Activated CD4-positive, alpha-beta T cell treated with anti-CD3 and anti-CD28 coated beads for 36 hours (primary cell): ENCODE measurements around the gene ABCA3. TPM values are rescaled to one million over a fixed set of nuclear protein-coding genes. Genes with fewer than 3 reads are reported as not detected.
A peak's percentile ranks its signal among the peaks of the same experiment; 100 is the strongest.

Source experiments
- ATAC-seq: fragments of 200-7000 bp; cut with Tn5 transposase; one replicate; pipeline ENCODE4 v1.10.0; 2021; ENCODE audit warnings: mild to moderate bottlenecking, moderate library complexity
- CTCF ChIA-PET: fragments of 350-600 bp; sonication (Branson Sonifier 250); formaldehyde crosslinking; loops from one replicate; lab custom pipeline; 2021; ENCODE audit warnings: antibody characterized with exemption; lab: Charles Lee
- POLR2A ChIA-PET: fragments of 350-600 bp; sonication (Branson Sonifier 250); formaldehyde crosslinking; loops from one replicate; lab custom pipeline; 2021; ENCODE audit warnings: antibody characterized with exemption, inconsistent platforms; lab: Charles Lee
- DNase-seq: peaks from one replicate; pipeline ENCODE4 v3.0.0-alpha.2; 2020
- H3K27ac Mint-ChIP-seq: one replicate; pipeline ENCODE4 v1.8.0; 2021; ENCODE audit warnings: mixed read lengths
- H3K27me3 Mint-ChIP-seq: one replicate; pipeline ENCODE4 v1.8.0; 2021; ENCODE audit warnings: mixed read lengths
- H3K36me3 Mint-ChIP-seq: one replicate; pipeline ENCODE4 v1.8.0; 2021; ENCODE audit warnings: low read depth, mixed read lengths
- H3K4me1 Mint-ChIP-seq: one replicate; pipeline ENCODE4 v1.8.0; 2021; ENCODE audit warnings: mixed read lengths
- H3K4me3 Mint-ChIP-seq: one replicate; pipeline ENCODE4 v1.8.0; 2021; ENCODE audit warnings: mild to moderate bottlenecking, moderate library complexity, mixed read lengths
- H3K9me3 Mint-ChIP-seq: one replicate; pipeline ENCODE4 v1.8.0; 2021; ENCODE audit warnings: low read depth, mixed read lengths
- intact Hi-C, 2 experiments: fragments of 100-400 bp; cut with DNase I in 1 of 2; cut with micrococcal nuclease in 1 of 2; formaldehyde crosslinking; loops; one replicate each; pipeline versions ENCODE4 v1.14.2 to v1.15.1; 2022 to 2024; cut with DNase I, micrococcal nuclease
- total RNA-seq, 2 experiments: library from RNA; stranded (reverse); gene quantifications; one replicate each; pipeline ENCODE4 v1.2.3, GENCODE V29; 2021

The ABCA3 gene
- total RNA-seq, 2 experiments from 2014 or later = 6.0 to 7.2 TPM

DNA sequence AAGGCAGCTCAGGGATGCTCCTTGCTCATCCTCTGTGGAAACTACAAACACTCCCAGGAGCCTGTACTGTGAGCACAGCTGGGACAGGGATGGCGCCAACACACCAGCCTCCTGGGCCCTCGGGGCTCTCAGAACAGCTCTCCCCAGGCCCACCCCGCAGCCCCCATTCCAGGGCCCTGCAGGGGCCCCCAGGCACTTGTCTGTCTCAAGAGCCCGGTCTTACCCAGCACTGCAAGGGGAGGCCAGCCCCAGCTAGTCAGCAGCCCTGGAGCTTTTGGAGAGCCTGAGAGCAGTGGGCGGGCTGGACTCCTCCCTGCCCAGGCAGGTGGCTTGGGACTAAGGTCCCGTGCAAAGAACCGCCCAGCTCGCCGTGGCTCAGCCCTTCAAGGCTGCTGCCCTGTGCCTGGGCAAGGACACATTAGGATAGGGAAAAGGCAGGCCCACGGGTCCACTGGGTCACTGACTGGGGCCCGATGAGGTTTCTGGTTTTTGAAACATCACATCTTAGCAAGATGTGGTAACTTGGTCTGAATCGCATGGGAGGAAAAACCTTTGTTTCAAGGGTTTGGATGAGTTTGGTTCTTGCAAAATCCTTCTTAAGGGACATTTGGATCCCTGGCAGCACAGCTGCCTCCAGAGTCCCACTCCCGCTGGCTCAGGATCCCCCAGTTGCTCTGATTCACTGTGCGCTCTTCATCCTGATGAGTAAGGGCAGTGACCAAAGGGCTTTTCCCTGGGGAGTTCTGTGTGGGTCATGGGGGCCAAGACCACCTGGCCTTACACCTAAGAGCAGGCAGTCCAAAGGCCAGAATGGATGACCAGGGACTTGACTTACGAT, 101.5 kb downstream of the ABCA3 start:
- no peaks in the 10 kb centered on the region for H3K9me3 Mint-ChIP-seq
- ChIA-PET POLR2A (interaction anchor here (0.6 kb wide), 1 partner anchor 182 kb away, joined by 3 read pairs; no protein-coding TSS in a partner anchor), CTCF (interaction anchor here (0.6 kb wide), 1 partner anchor 8 kb away, joined by 3 read pairs; no protein-coding TSS in a partner anchor)
- intact Hi-C loops = no loop called here
- DNase-seq = no peak
- H3K27me3 Mint-ChIP-seq = peaks cover 2% of the 10 kb centered on the region
- peaks cover 2% of the 10 kb centered on the region for H3K4me1 Mint-ChIP-seq
- no peak for ATAC-seq
- no peak overlapping the region for H3K4me3 Mint-ChIP-seq
- peaks cover 12% of the 10 kb centered on the region for H3K36me3 Mint-ChIP-seq
- H3K27ac Mint-ChIP-seq = no peak overlapping the region

DNA sequence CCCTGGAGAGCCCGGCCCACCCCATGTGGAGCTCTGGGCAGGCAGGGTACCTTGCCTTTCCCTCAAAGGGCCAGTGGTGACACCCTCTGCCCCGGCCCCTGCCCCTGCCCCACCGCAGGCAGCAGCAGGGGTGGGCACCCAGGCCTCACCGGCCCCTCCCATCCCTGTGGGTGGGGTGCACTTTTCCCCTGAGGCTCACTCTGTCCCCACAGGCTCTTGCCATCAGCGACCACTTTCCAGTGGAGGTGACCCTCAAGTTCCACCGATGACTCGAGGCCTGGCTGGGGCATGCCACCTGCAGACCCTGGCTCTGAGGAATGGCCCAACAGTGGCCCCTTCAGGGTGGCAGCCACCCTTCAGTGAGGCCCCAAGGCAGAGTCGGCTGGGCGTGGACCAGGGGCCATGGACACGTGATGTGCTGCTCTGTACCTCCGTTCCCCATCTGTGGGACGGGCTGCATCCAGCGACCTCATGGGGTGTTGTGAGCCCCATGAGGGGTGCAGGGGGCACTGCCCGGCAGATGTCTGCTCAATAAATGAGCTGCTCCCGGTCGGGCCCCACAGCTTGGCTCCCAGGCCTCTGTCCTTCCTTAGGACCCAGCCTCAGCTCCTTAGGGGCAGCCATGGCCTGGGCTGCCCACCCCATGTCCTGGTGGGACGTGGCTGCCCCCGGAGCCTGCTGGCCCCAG, 102.2 kb downstream of the ABCA3 start:
- intact Hi-C loops = no loop called here
- Mint-ChIP-seq H3K4me3 (no peak overlapping the region), H3K36me3 (peaks cover 13% of the 10 kb centered on the region), H3K9me3 (no peaks in the 10 kb centered on the region), H3K4me1 (peaks cover 2% of the 10 kb centered on the region), H3K27ac (no peak overlapping the region), H3K27me3 (peaks cover 2% of the 10 kb centered on the region)
- DNase-seq = no peak
- ChIA-PET POLR2A (interaction anchor here (0.6 kb wide), 1 partner anchor 183 kb away, joined by 3 read pairs; no protein-coding TSS in a partner anchor), CTCF (interaction anchor here (0.6 kb wide), 1 partner anchor 9 kb away, joined by 3 read pairs; no protein-coding TSS in a partner anchor)
- no peak for ATAC-seq

DNA sequence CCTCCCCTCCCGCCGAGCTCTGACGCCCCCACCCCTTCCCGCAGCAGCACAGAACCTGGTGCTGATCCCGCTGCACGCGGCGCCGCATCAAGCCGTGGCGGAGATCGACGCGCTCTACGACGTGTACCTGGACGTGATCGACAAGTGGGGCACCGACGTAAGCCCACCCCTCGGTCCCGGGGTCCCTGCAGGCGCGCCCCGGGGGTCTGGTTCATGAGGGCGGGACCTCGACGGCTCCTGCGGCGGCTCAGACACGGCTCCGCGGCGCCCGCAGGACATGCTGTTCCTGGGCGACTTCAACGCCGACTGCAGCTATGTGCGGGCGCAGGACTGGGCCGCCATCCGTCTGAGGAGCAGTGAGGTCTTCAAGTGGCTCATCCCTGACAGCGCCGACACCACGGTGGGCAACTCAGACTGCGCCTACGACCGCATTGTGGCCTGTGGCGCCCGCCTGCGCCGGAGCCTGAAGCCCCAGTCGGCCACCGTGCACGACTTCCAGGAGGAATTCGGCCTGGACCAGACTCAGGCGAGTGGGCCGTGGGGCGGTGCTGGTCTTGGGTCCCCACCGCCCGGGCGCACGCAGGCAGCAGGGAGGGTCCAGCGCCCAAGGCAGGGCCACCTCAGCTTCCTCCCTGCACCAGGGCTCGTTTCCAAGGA, 102.9 kb downstream of the ABCA3 start:
- ChIA-PET CTCF (no interaction called here), POLR2A (no interaction called here)

DNA sequence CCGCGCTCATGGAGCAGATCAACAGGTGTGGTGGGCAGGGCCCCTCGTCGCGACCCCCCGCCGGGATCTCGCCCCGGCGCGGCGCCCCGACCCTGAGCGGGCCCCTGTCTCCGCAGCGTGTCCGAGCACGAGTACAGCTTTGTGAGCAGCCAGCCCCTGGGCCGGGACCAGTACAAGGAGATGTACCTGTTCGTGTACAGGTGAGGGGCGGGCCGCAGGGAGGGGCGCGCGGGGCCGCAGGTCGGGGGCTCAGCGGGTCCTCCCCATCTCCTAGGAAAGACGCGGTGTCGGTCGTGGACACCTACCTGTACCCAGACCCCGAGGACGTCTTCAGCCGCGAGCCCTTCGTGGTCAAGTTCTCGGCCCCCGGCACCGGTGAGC, 103.4 kb downstream of the ABCA3 start:
- Mint-ChIP-seq H3K4me3 (no peak overlapping the region), H3K27ac (no peak overlapping the region), H3K27me3 (peaks cover 2% of the 10 kb centered on the region), H3K36me3 (peaks cover 10% of the 10 kb centered on the region), H3K4me1 (peaks cover 2% of the 10 kb centered on the region), H3K9me3 (no peaks in the 10 kb centered on the region)
- DNase-seq (no peak), ATAC-seq (no peak)
- ChIA-PET POLR2A (no interaction called here), CTCF (no interaction called here)
- intact Hi-C loops = no loop called here

More for the DNA sequence above, 102.9 kb downstream of the ABCA3 start:
- Mint-ChIP-seq H3K36me3 (peaks cover 13% of the 10 kb centered on the region), H3K27ac (no peak overlapping the region), H3K4me1 (peaks cover 2% of the 10 kb centered on the region), H3K27me3 (peaks cover 2% of the 10 kb centered on the region), H3K4me3 (no peak overlapping the region), H3K9me3 (no peaks in the 10 kb centered on the region)
- no peak for ATAC-seq
- intact Hi-C loops = no loop called here
- no peak for DNase-seq

DNA sequence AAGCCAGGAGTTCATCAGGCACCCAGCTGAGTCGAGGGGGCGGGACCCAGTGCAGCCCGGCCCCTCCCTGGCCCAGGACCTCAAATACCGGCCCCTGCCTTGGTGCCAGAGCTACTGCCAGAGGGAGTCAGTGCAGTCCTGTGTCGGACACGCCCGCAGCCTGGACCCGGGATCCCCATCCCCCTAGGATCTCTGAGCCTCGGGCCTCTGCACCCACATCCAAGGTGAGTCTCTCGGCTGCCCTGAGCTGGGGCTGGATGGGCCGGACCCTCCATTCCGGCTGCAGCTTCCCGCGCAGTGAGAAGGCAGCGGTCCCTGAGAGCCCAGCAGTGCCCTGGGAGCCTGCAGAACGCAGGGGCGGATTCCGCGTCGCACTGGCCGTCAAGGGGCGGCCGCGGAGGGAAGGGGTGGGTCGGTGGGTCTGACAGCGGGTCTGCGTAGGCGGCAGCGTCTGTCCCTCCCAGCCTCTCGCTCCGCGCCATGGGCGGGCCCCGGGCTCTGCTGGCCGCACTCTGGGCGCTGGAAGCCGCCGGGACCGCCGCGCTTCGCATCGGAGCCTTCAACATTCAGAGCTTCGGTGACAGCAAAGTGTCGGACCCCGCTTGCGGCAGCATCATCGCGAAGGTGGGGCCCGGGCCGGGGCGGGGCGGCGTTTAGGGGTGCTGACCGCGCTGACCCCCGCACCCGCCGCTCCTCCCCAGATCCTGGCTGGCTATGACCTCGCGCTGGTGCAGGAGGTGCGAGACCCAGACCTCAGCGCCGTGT, 104.0 kb downstream of the ABCA3 start, which contains the start of gene DNASE1L2:
Gene DNASE1L2, plus strand, starts transcription at position 108 of the 765 bp plus-strand sequence. Its CDS starts 373 bp downstream, at position 481.
- no peak within 1 kb of the TSS for H3K27ac Mint-ChIP-seq
- ChIA-PET POLR2A (no interaction called here), CTCF (no interaction called here)
- H3K36me3 Mint-ChIP-seq = peaks cover 13% of the 10 kb centered on the region
- peaks cover 2% of the 10 kb centered on the region for H3K4me1 Mint-ChIP-seq
- intact Hi-C loops = no loop called here
- H3K4me3 Mint-ChIP-seq = no peak within 1 kb of the TSS
- H3K27me3 Mint-ChIP-seq = peaks cover 2% of the 10 kb centered on the region
- no peaks in the 10 kb centered on the region for H3K9me3 Mint-ChIP-seq
- no peak for DNase-seq
- peak; percentile 23 for ATAC-seq

DNA sequence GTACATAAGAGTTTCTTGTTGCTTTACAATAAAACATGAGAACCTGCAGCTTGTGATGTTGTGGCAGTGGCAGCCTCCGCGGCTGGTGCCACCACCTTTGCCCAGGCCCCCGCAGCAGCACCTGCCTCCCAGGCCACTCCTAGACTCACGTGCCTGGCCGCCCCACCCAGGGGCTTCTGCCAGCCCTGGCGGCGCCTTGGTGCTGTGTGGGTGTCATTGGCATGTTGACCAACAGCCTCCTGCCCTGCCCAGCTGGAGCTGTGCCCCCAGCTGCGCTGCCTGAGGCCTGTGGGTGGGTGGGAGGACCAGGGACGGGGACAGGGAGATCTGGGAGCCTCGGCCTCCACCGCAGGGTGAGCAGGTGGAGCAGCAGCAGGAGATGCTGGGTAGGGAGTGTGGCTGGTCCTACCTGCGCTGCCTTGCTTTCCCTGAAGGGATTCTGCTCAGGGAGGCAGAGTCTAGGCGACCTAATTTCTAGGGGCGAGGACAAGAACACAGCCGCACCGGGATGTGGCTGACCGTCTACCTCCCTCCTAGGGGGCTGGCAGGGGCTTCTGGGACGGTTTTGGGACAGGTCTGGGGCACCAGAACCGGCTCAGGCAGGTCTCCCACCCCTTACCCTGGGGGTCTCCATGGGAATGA, 104.7 kb downstream of the ABCA3 start:
- intact Hi-C loops = no loop called here
- CTCF ChIA-PET = no interaction called here
- peaks cover 2% of the 10 kb centered on the region for H3K4me1 Mint-ChIP-seq
- H3K4me3 Mint-ChIP-seq = no peak overlapping the region
- no peak for DNase-seq
- H3K36me3 Mint-ChIP-seq = peaks cover 13% of the 10 kb centered on the region
- H3K9me3 Mint-ChIP-seq = no peaks in the 10 kb centered on the region
- POLR2A ChIA-PET = no interaction called here
- no peak for ATAC-seq
- no peak overlapping the region for H3K27ac Mint-ChIP-seq
- peaks cover 2% of the 10 kb centered on the region for H3K27me3 Mint-ChIP-seq

DNA sequence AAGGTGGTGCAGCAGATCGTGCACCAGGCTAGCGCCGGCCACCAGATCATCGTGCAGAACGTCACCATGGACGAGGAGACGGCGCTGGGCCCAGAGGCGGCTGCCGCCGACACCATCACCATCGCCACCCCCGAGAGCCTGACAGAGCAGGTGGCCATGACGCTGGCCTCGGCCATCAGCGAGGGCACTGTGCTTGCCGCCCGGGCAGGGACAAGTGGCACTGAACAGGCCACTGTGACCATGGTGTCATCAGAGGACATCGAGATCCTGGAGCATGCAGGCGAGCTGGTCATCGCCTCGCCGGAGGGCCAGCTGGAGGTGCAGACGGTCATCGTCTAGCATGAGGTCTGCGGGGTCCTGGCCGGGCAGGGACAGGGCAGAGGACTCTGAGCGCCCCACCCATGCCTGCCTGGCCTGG, 105.3 kb downstream of the ABCA3 start:
- H3K27me3 Mint-ChIP-seq = peaks cover 2% of the 10 kb centered on the region
- DNase-seq = no peak
- H3K4me3 Mint-ChIP-seq = no peak overlapping the region
- H3K9me3 Mint-ChIP-seq = no peaks in the 10 kb centered on the region
- peaks cover 2% of the 10 kb centered on the region for H3K4me1 Mint-ChIP-seq
- no peak overlapping the region for H3K27ac Mint-ChIP-seq
- no peak for ATAC-seq
- H3K36me3 Mint-ChIP-seq = peaks cover 14% of the 10 kb centered on the region
- ChIA-PET CTCF (no interaction called here), POLR2A (no interaction called here)
- intact Hi-C loops = no loop called here

DNA sequence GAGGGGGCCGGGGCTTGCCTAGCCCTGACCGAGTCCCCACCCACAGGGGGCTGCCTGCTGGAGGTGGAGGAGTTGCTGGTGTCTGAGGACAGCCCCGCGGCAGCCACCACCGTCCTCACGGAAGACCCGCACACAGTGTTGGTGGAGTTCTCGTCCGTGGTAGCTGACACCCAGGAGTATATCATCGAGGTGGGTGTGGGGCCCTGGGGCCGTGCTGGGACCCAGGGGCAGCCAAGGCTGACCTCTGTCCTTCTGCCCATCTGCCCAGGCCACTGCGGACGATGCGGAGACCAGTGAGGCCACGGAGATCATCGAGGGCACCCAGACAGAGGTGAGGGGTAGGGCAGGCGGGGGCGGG, 105.7 kb downstream of the ABCA3 start:
- H3K36me3 Mint-ChIP-seq = peaks cover 19% of the 10 kb centered on the region
- intact Hi-C loops = no loop called here
- DNase-seq (no peak), ATAC-seq (no peak)
- H3K4me3 Mint-ChIP-seq = no peak overlapping the region
- CTCF ChIA-PET = no interaction called here
- no peaks in the 10 kb centered on the region for H3K9me3 Mint-ChIP-seq
- H3K27ac Mint-ChIP-seq = no peak overlapping the region
- POLR2A ChIA-PET = no interaction called here
- H3K27me3 Mint-ChIP-seq = peaks cover 2% of the 10 kb centered on the region
- peaks cover 2% of the 10 kb centered on the region for H3K4me1 Mint-ChIP-seq

DNA sequence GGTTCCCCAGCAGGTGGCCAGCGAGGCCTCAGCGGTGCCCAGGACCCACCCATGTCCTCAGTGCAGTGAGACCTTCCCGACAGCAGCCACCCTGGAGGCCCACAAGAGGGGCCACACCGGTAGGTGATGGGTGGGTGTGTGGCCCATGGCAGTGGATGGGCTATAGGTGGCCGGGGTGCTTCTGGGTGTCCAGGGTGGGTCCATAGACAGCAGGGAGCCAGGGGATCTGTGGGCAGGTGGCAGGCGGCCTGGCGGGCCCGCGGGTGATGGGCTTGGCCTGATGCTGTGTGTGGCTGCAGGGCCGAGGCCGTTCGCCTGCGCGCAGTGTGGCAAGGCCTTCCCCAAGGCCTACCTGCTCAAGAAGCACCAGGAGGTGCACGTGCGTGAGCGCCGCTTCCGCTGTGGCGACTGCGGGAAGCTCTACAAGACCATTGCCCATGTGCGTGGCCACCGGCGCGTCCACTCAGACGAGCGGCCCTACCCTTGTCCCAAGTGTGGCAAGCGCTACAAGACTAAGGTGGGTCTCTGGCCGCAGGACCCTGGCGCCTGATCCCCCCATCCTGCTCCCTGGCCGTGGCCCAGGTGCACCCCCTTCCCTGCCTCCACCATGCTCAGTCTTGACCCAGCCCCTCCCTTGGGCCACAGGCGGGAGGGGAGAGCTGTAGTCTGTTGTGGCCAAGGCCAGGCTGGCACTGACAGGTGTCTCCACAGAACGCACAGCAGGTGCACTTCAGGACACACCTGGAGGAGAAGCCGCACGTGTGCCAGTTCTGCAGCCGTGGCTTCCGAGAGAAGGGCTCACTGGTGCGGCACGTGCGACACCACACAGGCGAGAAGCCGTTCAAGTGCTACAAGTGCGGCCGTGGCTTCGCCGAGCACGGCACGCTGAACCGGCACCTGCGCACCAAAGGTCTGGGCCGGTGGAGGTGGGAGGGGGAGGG, 106.4 kb downstream of the ABCA3 start:
- Mint-ChIP-seq H3K4me3 (no peak overlapping the region), H3K27me3 (peaks cover 2% of the 10 kb centered on the region), H3K4me1 (peaks cover 2% of the 10 kb centered on the region), H3K36me3 (peaks cover 20% of the 10 kb centered on the region), H3K9me3 (no peaks in the 10 kb centered on the region), H3K27ac (no peak overlapping the region)
- intact Hi-C loops = no loop called here
- ATAC-seq (no peak), DNase-seq (no peak)
- CTCF ChIA-PET = no interaction called here
- POLR2A ChIA-PET = interaction anchor here (1.4 kb wide), 1 partner anchor 18 kb away, joined by 4 read pairs; the partner anchor contains the start of gene ECI1
